Measurements from ENCODE around the gene GPR3. TPM values are rescaled to one million over a fixed set of nuclear protein-coding genes. Genes with fewer than 3 reads are reported as not detected.

The GPR3 gene
- total and polyA plus RNA-seq, 2 donors (not counting 3 experiments of a cell fraction or from before 2014, with no cell fraction given) = 1.8 TPM

- DNase-seq (ENCODE audit: low read depth, low spot score) = no peak
- TF ChIP-seq POLR2AphosphoS5 (IDR thresholded peaks at IDR 0.05; ENCODE audit: insufficient read depth, low read depth, low read length) (no peak), MAX (IDR thresholded peaks at IDR 0.05; ENCODE audit: insufficient read depth, insufficient read length) (no peak), MYC (IDR thresholded peaks at IDR 0.05; ENCODE audit: low read depth, low read length) (no peak), GATA2 (IDR thresholded peaks at IDR 0.05; ENCODE audit: insufficient read depth, insufficient read length, low read depth, low read length) (no peak), JUN (IDR thresholded peaks at IDR 0.05; ENCODE audit: borderline replicate concordance, insufficient read depth, insufficient read length, low read depth) (no peak), CTCF (IDR thresholded peaks at IDR 0.05; ENCODE audit: extremely low read depth in 1 of 2, insufficient read depth in 1 of 2, low read depth in 1 of 2, low read length in 2 of 2) (no peak), EZH2 (IDR thresholded peaks at IDR 0.05; ENCODE audit: borderline replicate concordance, low read depth, low read length, severe bottlenecking) (no peak), POLR2A (IDR thresholded peaks at IDR 0.05; ENCODE audit: low read depth, low read length) (no peak), FOS (IDR thresholded peaks at IDR 0.05; ENCODE audit: borderline replicate concordance, insufficient read depth, low read length) (no peak)
- peaks cover 2 to 5% of the 10 kb centered on the region in 2 experiments for H3K27me3 ChIP-seq (ENCODE audit: control insufficient read depth in 2 of 2, insufficient read depth in 2 of 2, low read length in 2 of 2)
- no peaks in the 10 kb centered on the region for H3K9me1 ChIP-seq (replicated peaks; ENCODE audit: control insufficient read depth, extremely low read depth, insufficient read depth, low read length)
- CTCF ChIA-PET = interaction anchor here (0.8 to 3.5 kb wide), 8 partner anchors 12 to 55 kb away, joined by 3 to 15 read pairs (median 4); partner anchors contain the start of gene MAP3K6
- intact Hi-C loops (cut with micrococcal nuclease) (no loop called here), dilution Hi-C loops (cut with MboI; ENCODE audit: extremely low pct_ligation_motif_present, low sequenced_read_pairs) (no loop called here)
- no peak overlapping the region for H3K4me2 ChIP-seq (ENCODE audit: insufficient read depth, low read length)
- H2AFZ ChIP-seq (ENCODE audit: low read depth, low read length) = no peak overlapping the region
- POLR2A ChIA-PET = no interaction called here
- H3K9me3 ChIP-seq (replicated peaks; ENCODE audit: control insufficient read depth, insufficient read depth, low read length) = no peaks in the 10 kb centered on the region
- peaks cover 0 to 2% of the 10 kb centered on the region in 2 experiments for H3K36me3 ChIP-seq (ENCODE audit: control insufficient read depth in 2 of 2, extremely low read depth in 1 of 2, insufficient read depth in 2 of 2, low read length in 2 of 2)
- H3K9ac ChIP-seq (replicated peaks; ENCODE audit: extremely low read depth, insufficient read depth, low read length) = no peak overlapping the region
- FAIRE-seq = no peak
- H3K27ac ChIP-seq (ENCODE audit: insufficient read depth, low read depth, low read length) = no peak overlapping the region
- H3K79me2 ChIP-seq (ENCODE audit: control insufficient read depth, insufficient read depth, low read length) = no peaks in the 10 kb centered on the region
- H4K20me1 ChIP-seq (replicated peaks; ENCODE audit: control insufficient read depth, extremely low read depth, insufficient read depth, low read length) = no peaks in the 10 kb centered on the region
- no peak overlapping the region for H3K4me3 ChIP-seq (replicated peaks in 1 of 3; ENCODE audit: insufficient read depth in 1 of 3, low read depth in 1 of 3, low read length in 3 of 3)
- BruUV-seq (replicated peaks) = no TSS peak
- H3K4me1 ChIP-seq (ENCODE audit: control insufficient read depth, extremely low read depth, insufficient read depth, low read length) = peaks cover 7% of the 10 kb centered on the region
These were observed 40.8 kb upstream of the GPR3 start for GRCh38 chr1:27351541-27352107.
